ENCODE measurements around the gene RAB30. TPM values are rescaled to one million over a fixed set of nuclear protein-coding genes. Genes with fewer than 3 reads are reported as not detected.
A peak's percentile ranks its signal among the peaks of the same experiment; 100 is the strongest.

RAB30 gene
- total RNA-seq, 1 experiment from 2014 or later, result 6.2 TPM

DNA sequence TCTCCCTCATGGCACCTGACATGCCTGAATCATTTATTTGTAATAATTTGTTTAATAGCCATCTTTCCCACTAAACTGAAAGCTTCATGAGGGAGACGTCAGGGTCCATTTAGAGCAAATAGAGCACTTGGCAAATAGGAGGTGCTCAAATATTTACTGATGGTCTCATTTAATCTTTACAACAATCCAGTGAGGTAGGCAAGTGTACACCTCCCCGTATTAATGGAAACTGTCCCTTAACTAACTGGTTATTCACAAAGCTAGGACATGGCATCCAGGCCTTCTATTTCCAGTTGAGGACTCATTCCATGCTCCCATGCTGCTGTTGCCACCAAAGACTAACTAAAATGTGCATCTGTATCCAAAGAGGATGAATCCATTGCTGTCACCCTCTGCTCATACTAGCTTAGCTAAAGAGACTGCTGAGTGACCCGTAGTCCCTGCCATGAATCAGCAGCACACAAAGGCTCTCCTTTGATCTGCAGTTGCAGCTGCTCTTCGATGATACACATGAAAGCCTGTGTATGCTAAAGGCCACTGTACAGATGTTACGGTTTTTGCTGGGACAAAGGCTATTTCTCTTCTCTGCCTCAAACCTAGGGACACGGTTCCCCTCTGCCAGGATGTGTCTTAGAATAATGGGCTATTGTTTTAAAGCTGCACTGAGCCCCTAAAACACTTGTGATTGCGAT, 82.6 kb downstream of the RAB30 start:
- H3K36me3 Mint-ChIP-seq, result no peaks in the 10 kb centered on the region
- CTCF ChIA-PET, result interaction anchor here (1.0 kb wide), 1 partner anchor 62 kb away, joined by 3 read pairs; no protein-coding TSS in a partner anchor
- H3K4me3 Mint-ChIP-seq, result no peak overlapping the region
- H3K27me3 Mint-ChIP-seq (ENCODE audit: low read depth), result no peaks in the 10 kb centered on the region
- peaks cover 6% of the 10 kb centered on the region; the same call in 1 of the 2 replicates for H3K4me1 Mint-ChIP-seq
- POLR2A ChIA-PET, result interaction anchor here (0.6 kb wide), 1 partner anchor 28 kb away, joined by 4 read pairs; no protein-coding TSS in a partner anchor
- no peak for ATAC-seq
- no peaks in the 10 kb centered on the region for H3K9me3 Mint-ChIP-seq
- TF ChIP-seq, protein P1, sequence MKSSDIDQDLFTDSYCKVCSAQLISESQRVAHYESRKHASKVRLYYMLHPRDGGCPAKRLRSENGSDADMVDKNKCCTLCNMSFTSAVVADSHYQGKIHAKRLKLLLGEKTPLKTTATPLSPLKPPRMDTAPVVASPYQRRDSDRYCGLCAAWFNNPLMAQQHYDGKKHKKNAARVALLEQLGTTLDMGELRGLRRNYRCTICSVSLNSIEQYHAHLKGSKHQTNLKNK (CRISPR knock-in tag; IDR thresholded peaks at IDR 0.05), result no peak
- TF ChIP-seq, protein P2, sequence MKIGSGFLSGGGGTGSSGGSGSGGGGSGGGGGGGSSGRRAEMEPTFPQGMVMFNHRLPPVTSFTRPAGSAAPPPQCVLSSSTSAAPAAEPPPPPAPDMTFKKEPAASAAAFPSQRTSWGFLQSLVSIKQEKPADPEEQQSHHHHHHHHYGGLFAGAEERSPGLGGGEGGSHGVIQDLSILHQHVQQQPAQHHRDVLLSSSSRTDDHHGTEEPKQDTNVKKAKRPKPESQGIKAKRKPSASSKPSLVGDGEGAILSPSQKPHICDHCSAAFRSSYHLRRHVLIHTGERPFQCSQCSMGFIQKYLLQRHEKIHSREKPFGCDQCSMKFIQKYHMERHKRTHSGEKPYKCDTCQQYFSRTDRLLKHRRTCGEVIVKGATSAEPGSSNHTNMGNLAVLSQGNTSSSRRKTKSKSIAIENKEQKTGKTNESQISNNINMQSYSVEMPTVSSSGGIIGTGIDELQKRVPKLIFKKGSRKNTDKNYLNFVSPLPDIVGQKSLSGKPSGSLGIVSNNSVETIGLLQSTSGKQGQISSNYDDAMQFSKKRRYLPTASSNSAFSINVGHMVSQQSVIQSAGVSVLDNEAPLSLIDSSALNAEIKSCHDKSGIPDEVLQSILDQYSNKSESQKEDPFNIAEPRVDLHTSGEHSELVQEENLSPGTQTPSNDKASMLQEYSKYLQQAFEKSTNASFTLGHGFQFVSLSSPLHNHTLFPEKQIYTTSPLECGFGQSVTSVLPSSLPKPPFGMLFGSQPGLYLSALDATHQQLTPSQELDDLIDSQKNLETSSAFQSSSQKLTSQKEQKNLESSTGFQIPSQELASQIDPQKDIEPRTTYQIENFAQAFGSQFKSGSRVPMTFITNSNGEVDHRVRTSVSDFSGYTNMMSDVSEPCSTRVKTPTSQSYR (CRISPR knock-in tag; IDR thresholded peaks at IDR 0.05), result no peak
- TF ChIP-seq GRHL2 (CRISPR knock-in tag; IDR thresholded peaks at IDR 0.05; ENCODE audit: insufficient replicate concordance, severe bottlenecking) (no peak), FOXK1 (CRISPR knock-in tag; IDR thresholded peaks at IDR 0.05) (no peak), GABPB1 (CRISPR knock-in tag; IDR thresholded peaks at IDR 0.05) (peak; percentile 61)
- TF ChIP-seq, protein P3, sequence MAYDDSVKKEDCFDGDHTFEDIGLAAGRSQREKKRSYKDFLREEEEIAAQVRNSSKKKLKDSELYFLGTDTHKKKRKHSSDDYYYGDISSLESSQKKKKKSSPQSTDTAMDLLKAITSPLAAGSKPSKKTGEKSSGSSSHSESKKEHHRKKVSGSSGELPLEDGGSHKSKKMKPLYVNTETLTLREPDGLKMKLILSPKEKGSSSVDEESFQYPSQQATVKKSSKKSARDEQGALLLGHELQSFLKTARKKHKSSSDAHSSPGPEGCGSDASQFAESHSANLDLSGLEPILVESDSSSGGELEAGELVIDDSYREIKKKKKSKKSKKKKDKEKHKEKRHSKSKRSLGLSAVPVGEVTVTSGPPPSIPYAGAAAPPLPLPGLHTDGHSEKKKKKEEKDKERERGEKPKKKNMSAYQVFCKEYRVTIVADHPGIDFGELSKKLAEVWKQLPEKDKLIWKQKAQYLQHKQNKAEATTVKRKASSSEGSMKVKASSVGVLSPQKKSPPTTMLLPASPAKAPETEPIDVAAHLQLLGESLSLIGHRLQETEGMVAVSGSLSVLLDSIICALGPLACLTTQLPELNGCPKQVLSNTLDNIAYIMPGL (CRISPR knock-in tag; IDR thresholded peaks at IDR 0.05), result no peak
- no peak for DNase-seq (ENCODE audit: low spot score)
- no peak overlapping the region for H3K27ac Mint-ChIP-seq

DNA sequence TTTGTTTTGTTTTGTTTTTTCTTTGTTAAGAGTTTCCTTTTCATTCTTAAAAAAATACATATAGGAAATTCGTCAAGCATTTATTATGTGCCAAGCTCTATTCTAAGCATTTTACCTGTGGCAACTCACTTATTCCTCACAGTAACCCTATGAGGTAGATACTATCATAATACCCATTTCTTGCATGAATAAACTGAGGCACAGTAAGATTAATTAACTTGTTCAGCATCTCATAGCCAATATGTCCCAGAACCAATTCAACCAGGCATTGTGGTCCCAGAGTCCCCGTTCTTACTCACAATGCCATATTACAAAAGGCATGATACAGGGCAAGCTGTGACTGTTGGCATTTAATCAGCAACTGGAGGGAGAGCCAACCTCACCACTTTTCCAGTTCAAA, 83.7 kb downstream of the RAB30 start:
- no peak for ATAC-seq
- H3K36me3 Mint-ChIP-seq, result no peaks in the 10 kb centered on the region
- no peak overlapping the region for H3K4me3 Mint-ChIP-seq
- TF ChIP-seq, protein P4, sequence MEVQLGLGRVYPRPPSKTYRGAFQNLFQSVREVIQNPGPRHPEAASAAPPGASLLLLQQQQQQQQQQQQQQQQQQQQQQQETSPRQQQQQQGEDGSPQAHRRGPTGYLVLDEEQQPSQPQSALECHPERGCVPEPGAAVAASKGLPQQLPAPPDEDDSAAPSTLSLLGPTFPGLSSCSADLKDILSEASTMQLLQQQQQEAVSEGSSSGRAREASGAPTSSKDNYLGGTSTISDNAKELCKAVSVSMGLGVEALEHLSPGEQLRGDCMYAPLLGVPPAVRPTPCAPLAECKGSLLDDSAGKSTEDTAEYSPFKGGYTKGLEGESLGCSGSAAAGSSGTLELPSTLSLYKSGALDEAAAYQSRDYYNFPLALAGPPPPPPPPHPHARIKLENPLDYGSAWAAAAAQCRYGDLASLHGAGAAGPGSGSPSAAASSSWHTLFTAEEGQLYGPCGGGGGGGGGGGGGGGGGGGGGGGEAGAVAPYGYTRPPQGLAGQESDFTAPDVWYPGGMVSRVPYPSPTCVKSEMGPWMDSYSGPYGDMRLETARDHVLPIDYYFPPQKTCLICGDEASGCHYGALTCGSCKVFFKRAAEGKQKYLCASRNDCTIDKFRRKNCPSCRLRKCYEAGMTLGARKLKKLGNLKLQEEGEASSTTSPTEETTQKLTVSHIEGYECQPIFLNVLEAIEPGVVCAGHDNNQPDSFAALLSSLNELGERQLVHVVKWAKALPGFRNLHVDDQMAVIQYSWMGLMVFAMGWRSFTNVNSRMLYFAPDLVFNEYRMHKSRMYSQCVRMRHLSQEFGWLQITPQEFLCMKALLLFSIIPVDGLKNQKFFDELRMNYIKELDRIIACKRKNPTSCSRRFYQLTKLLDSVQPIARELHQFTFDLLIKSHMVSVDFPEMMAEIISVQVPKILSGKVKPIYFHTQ (CRISPR knock-in tag; IDR thresholded peaks at IDR 0.05), result no peak
- DNase-seq (ENCODE audit: low spot score), result no peak
- ChIA-PET POLR2A (no interaction called here), CTCF (no interaction called here)
- no peak overlapping the region for H3K27ac Mint-ChIP-seq
- H3K27me3 Mint-ChIP-seq (ENCODE audit: low read depth), result no peaks in the 10 kb centered on the region
- no peaks in the 10 kb centered on the region for H3K9me3 Mint-ChIP-seq
- peaks cover 6% of the 10 kb centered on the region; the same call in 1 of the 2 replicates for H3K4me1 Mint-ChIP-seq

DNA sequence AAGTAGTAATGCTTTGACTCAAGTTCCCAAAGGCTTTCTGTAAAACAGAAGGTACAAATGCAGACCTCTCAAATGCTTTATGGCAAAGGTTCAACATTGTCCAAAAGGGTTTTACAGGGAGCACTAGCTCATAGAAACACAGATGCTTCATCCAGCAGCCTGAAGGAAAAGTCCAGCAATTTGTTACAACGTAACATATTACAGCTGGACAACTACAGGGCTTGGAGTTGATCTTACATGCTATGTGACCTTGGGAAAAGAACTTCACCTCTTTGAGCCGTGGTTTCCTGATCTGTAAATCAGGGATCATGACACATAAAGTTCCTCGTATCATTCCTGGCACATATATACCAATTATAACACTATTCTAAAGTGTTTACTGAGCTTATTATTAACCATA, 85.3 kb downstream of the RAB30 start:
- Mint-ChIP-seq H3K9me3 (no peaks in the 10 kb centered on the region), H3K27me3 (ENCODE audit: low read depth) (no peaks in the 10 kb centered on the region), H3K4me3 (no peak overlapping the region), H3K36me3 (no peaks in the 10 kb centered on the region), H3K27ac (no peak overlapping the region), H3K4me1 (peaks cover 6% of the 10 kb centered on the region; the same call in 1 of the 2 replicates)
- DNase-seq (ENCODE audit: low spot score), result no peak
- POLR2A ChIA-PET, result no interaction called here
- ATAC-seq, result no peak
- CTCF ChIA-PET, result interaction anchor here (1.3 kb wide), 1 partner anchor 119 kb away, joined by 8 read pairs; no protein-coding TSS in a partner anchor
- TF ChIP-seq GABPB1 (CRISPR knock-in tag; IDR thresholded peaks at IDR 0.05) (no peak), ZNF219 (CRISPR knock-in tag; IDR thresholded peaks at IDR 0.05; ENCODE audit: borderline replicate concordance) (no peak), TCF7 (CRISPR knock-in tag; IDR thresholded peaks at IDR 0.05; ENCODE audit: low read depth) (no peak), NR2C2 (CRISPR knock-in tag; IDR thresholded peaks at IDR 0.05) (no peak), TEAD1 (CRISPR knock-in tag; IDR thresholded peaks at IDR 0.05) (no peak), SMAD4 (CRISPR knock-in tag; IDR thresholded peaks at IDR 0.05) (no peak), JUN (CRISPR knock-in tag; IDR thresholded peaks at IDR 0.05) (no peak)
- TF ChIP-seq, protein P5, sequence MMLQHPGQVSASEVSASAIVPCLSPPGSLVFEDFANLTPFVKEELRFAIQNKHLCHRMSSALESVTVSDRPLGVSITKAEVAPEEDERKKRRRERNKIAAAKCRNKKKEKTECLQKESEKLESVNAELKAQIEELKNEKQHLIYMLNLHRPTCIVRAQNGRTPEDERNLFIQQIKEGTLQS (CRISPR knock-in tag; conservative IDR thresholded peaks at IDR 0.05), result no peak
- TF ChIP-seq, protein P6, sequence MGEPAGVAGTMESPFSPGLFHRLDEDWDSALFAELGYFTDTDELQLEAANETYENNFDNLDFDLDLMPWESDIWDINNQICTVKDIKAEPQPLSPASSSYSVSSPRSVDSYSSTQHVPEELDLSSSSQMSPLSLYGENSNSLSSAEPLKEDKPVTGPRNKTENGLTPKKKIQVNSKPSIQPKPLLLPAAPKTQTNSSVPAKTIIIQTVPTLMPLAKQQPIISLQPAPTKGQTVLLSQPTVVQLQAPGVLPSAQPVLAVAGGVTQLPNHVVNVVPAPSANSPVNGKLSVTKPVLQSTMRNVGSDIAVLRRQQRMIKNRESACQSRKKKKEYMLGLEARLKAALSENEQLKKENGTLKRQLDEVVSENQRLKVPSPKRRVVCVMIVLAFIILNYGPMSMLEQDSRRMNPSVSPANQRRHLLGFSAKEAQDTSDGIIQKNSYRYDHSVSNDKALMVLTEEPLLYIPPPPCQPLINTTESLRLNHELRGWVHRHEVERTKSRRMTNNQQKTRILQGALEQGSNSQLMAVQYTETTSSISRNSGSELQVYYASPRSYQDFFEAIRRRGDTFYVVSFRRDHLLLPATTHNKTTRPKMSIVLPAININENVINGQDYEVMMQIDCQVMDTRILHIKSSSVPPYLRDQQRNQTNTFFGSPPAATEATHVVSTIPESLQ (CRISPR knock-in tag; IDR thresholded peaks at IDR 0.05), result no peak
- TF ChIP-seq, protein P7, sequence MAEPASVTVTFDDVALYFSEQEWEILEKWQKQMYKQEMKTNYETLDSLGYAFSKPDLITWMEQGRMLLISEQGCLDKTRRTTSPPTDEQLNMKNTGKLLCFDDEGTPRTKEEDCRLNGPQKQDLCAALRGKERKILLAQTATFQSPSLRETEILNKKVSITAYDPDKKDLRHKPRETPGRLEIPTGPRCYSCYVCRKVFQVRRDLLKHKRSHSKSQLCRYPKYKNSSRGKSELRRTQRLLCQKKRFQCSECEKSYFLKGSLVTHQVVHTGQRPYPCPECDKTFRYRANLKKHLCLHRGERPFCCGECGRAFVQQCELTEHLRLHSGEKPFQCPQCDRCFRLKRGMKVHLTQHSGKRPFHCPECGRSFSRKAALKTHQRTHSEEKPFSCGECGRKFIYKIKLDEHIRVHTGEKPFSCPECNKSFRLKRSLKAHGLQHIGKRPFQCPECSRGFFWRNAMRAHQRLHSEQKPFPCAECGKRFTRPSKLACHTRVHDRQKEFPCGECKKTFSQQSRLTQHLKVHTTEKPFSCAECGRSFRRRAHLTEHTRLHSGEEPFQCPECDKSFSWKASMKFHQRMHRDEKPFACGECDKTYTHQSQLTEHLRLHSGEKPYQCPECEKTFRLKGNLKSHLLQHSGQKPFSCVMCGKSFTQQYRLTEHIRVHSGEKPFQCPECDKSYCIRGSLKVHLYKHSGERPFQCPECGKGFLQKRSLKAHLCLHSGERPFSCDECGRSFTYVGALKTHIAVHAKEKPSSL (CRISPR knock-in tag; conservative IDR thresholded peaks at IDR 0.05), result no peak

All from WTC11 (cell line).